AG08395 (cell line): ENCODE results near the gene KIF3B.
"Not testable (repeated sequence)": the region's sequence is repeated elsewhere in the genome, so short reads cannot be mapped to it uniquely, and the experiment has no call there.

Experiments
- DNase-seq: peaks from one replicate; pipeline ENCODE4 v3.0.0; 2012; ENCODE audit warnings: mixed read lengths, low spot score

Gene KIF3B

GRCh38 chr20:32277361-32278198, at the start of gene KIF3B:
TSS of gene KIF3B (plus strand) at chr20:32277651. CDS start at chr20:32309778, 32,127 bp downstream.
- peak; percentile 97 for DNase-seq

- DNase-seq, result no peak
These were observed 49.4 kb upstream of the KIF3B start for GRCh38 chr20:32227744-32228688.

- no peak for DNase-seq
These were observed 48.2 kb upstream of the KIF3B start for GRCh38 chr20:32229251-32229747.

- DNase-seq, result no peak
These were observed 46.7 kb upstream of the KIF3B start for GRCh38 chr20:32230707-32231106.

- DNase-seq, result no peak
These were observed 46.2 kb upstream of the KIF3B start for GRCh38 chr20:32231245-32231644.

GRCh38 chr20:32231847-32232246, 45.6 kb upstream of the KIF3B start:
- no peak for DNase-seq

- DNase-seq, result no peak
These were observed 45.0 kb upstream of the KIF3B start for GRCh38 chr20:32232326-32232886.

- DNase-seq, result no peak
These were observed 44.2 kb upstream of the KIF3B start for GRCh38 chr20:32233286-32233685.

- no peak for DNase-seq
These were observed 43.2 kb upstream of the KIF3B start for GRCh38 chr20:32234135-32234808.

- DNase-seq, result no peak
These were observed 42.0 kb upstream of the KIF3B start for GRCh38 chr20:32235331-32236047.

- DNase-seq, result no peak
These were observed 41.4 kb upstream of the KIF3B start for GRCh38 chr20:32236048-32236533.

GRCh38 chr20:32236819-32237218, 40.6 kb upstream of the KIF3B start:
- DNase-seq, result no peak

- no peak for DNase-seq
These were observed 40.0 kb upstream of the KIF3B start for GRCh38 chr20:32237419-32237818.

- DNase-seq, result no peak
These were observed 38.7 kb upstream of the KIF3B start for GRCh38 chr20:32238483-32239425.

- DNase-seq, result no peak
These were observed 37.2 kb upstream of the KIF3B start for GRCh38 chr20:32240205-32240604.

- no peak for DNase-seq
These were observed 35.6 kb upstream of the KIF3B start for GRCh38 chr20:32241807-32242206.

GRCh38 chr20:32244150-32244823, 33.2 kb upstream of the KIF3B start:
- peak; percentile 6 for DNase-seq

GRCh38 chr20:32244959-32245358, 32.5 kb upstream of the KIF3B start:
- no peak for DNase-seq

- DNase-seq, result not testable (repeated sequence)
These were observed 31.2 kb upstream of the KIF3B start for GRCh38 chr20:32246208-32246607.
